Ascending aorta (tissue), 2 donors: Measurements from ENCODE around the gene A4GALT. TPM values are rescaled to one million over a fixed set of nuclear protein-coding genes. Genes with fewer than 3 reads are reported as not detected.

Experiments
- DNase-seq, 2 donors: peaks; one replicate each; pipeline ENCODE4 v3.0.0-alpha.2; 2019; ENCODE audit warnings: low spot score in 2 of 2
- H3K27ac ChIP-seq, 2 donors: fragments of 200-600 bp; sonication (generic); one replicate each; pipeline ENCODE4 v1.5.1; 2016 to 2017; ENCODE audit warnings: mild to moderate bottlenecking in 1 of 2
- H3K27me3 ChIP-seq: fragments of 200-600 bp; sonication (generic); one replicate; pipeline ENCODE4 v1.5.1; 2017
- H3K36me3 ChIP-seq, 2 donors: fragments of 200-600 bp; sonication (generic); one replicate each; pipeline ENCODE4 v1.5.1; 2016
- H3K4me1 ChIP-seq, 2 donors: fragments of 200-600 bp; sonication (generic); one replicate each; pipeline ENCODE4 v1.5.1; 2016 to 2017; ENCODE audit warnings: mild to moderate bottlenecking in 1 of 2
- H3K4me3 ChIP-seq, 2 donors: fragments of 200-600 bp; sonication (generic); one replicate each; pipeline ENCODE4 v1.5.1; 2016 to 2017; ENCODE audit warnings: mild to moderate bottlenecking in 1 of 2
- H3K9me3 ChIP-seq, 2 donors: fragments of 200-600 bp; sonication (generic); one replicate each; pipeline ENCODE4 v1.5.1; 2016
- CTCF ChIP-seq, 3 experiments: fragments of 200-600 bp in 2 of 3; fragments of 450-650 bp in 1 of 3; sonication (generic) in 2 of 3; IDR thresholded peaks; one replicate each; pipeline ENCODE4 v1.5.1; 2016 to 2019; ENCODE audit warnings: antibody characterized with exemption in 3 of 3, mild to moderate bottlenecking in 1 of 3, moderate library complexity in 1 of 3
- intact Hi-C: fragments of 100-400 bp; cut with DNase I; formaldehyde crosslinking; loops from one replicate; pipeline ENCODE4 v1.15.1; 2023
- total RNA-seq: library from RNA; depleted of rRNA; stranded (reverse); fragments of >200 nt; gene quantifications from one replicate; pipeline ENCODE4 v1.1.0, GENCODE V29; 2016

The A4GALT gene
- total RNA-seq, 1 donor from 2014 or later: 85.1 TPM

GRCh38 chr22:42664976-42665831 lies 55.5 kb downstream of the A4GALT start:
- no peak for TF ChIP-seq CTCF (IDR thresholded peaks at IDR 0.05)
- Histone ChIP-seq H3K27me3 (no peaks in the 10 kb centered on the region), H3K4me3 (no peak overlapping the region), H3K36me3 (no peaks in the 10 kb centered on the region), H3K27ac (no peak overlapping the region), H3K9me3 (no peaks in the 10 kb centered on the region), H3K4me1 (peaks cover 0 to 8% of the 10 kb centered on the region in 2 donors)
- intact Hi-C loops: loop anchor here (5.0 kb wide), 2 partner anchors 32 to 202 kb away; no protein-coding TSS in a partner anchor
- DNase-seq: no peak

GRCh38 chr22:42661985-42662831 lies 58.5 kb downstream of the A4GALT start:
- peak overlapping the region; percentile 17 to 34 for H3K27ac ChIP-seq
- intact Hi-C loops: loop anchor here (1.0 to 5.0 kb wide), 4 partner anchors 21 to 205 kb away; partner anchors contain the start of gene A4GALT
- peak in 1 of 2 donors; percentile 88 for DNase-seq

GRCh38 chr22:42656578-42656977 lies 64.1 kb downstream of the A4GALT start:
- Histone ChIP-seq H3K9me3 (no peaks in the 10 kb centered on the region), H3K4me3 (no peak overlapping the region), H3K27ac (no peak overlapping the region), H3K36me3 (no peaks in the 10 kb centered on the region), H3K4me1 (peaks cover 0 to 2% of the 10 kb centered on the region in 2 donors), H3K27me3 (no peaks in the 10 kb centered on the region)
- intact Hi-C loops: loop anchor here (10.0 kb wide), 1 partner anchor 428 kb away; the partner anchor contains the start of gene TTLL1
- DNase-seq: no peak
- no peak for TF ChIP-seq CTCF (IDR thresholded peaks at IDR 0.05)

More at GRCh38 chr22:42661985-42662831, 58.5 kb downstream of the A4GALT start:
- Histone ChIP-seq H3K4me3 (peak overlapping the region; percentile 43 to 65), H3K9me3 (no peaks in the 10 kb centered on the region), H3K4me1 (peaks cover 0 to 8% of the 10 kb centered on the region in 2 donors), H3K36me3 (no peaks in the 10 kb centered on the region), H3K27me3 (no peaks in the 10 kb centered on the region)
- TF ChIP-seq CTCF (IDR thresholded peaks at IDR 0.05): peak; percentile 75 to 92 (median 77)

- no peak for DNase-seq
- Histone ChIP-seq H3K4me1 (no peaks in the 10 kb centered on the region), H3K27me3 (no peaks in the 10 kb centered on the region), H3K9me3 (no peaks in the 10 kb centered on the region), H3K36me3 (no peaks in the 10 kb centered on the region), H3K4me3 (no peak overlapping the region), H3K27ac (no peak overlapping the region)
- TF ChIP-seq CTCF (IDR thresholded peaks at IDR 0.05): no peak
- intact Hi-C loops: loop anchor here (10.0 kb wide), 1 partner anchor 429 kb away; the partner anchor contains the start of gene TTLL1
Measured at GRCh38 chr22:42655693-42656092, 65.0 kb downstream of the A4GALT start.

GRCh38 chr22:42654436-42655073 lies 66.1 kb downstream of the A4GALT start:
- Histone ChIP-seq H3K4me1 (peaks cover 2% of the 10 kb centered on the region in 2 donors), H3K36me3 (no peaks in the 10 kb centered on the region), H3K9me3 (no peaks in the 10 kb centered on the region), H3K27ac (no peak overlapping the region), H3K4me3 (no peak overlapping the region), H3K27me3 (no peaks in the 10 kb centered on the region)
- TF ChIP-seq CTCF (IDR thresholded peaks at IDR 0.05): no peak
- intact Hi-C loops: loop anchor here (10.0 kb wide), 1 partner anchor 430 kb away; the partner anchor contains the start of gene TTLL1
- no peak for DNase-seq
